GM11168 (cell line): ENCODE data around the gene GDI2.
"Not testable (repeated sequence)": the region's sequence is repeated elsewhere in the genome, so short reads cannot be mapped to it uniquely, and the experiment has no call there.

Experiments
- in situ Hi-C: fragments of 300-500 bp; cut with MboI; formaldehyde crosslinking; loops from one replicate; pipeline ENCODE4 v1.12.0; 2022; ENCODE audit warnings: low sequenced_read_pairs; ENCODE audit not compliant: unreplicated experiment

The GDI2 gene

GRCh38 chr10:5829267-5829666 is 16.0 kb upstream of the GDI2 start:
- in situ Hi-C loops: no loop called here

GRCh38 chr10:5828725-5829124 is 15.5 kb upstream of the GDI2 start:
- in situ Hi-C loops: no loop called here

GRCh38 chr10:5827841-5828240 is 14.6 kb upstream of the GDI2 start:
- in situ Hi-C loops: no loop called here

GRCh38 chr10:5826511-5826910 is 13.3 kb upstream of the GDI2 start:
- in situ Hi-C loops: not testable (repeated sequence)

GRCh38 chr10:5818894-5819293 is 5.7 kb upstream of the GDI2 start:
- in situ Hi-C loops: no loop called here

GRCh38 chr10:5818048-5818331 is 4.8 kb upstream of the GDI2 start:
- in situ Hi-C loops: no loop called here

- in situ Hi-C loops: no loop called here
These were observed 4.3 kb upstream of the GDI2 start for GRCh38 chr10:5817322-5818047.

GRCh38 chr10:5816170-5816569 is 2.9 kb upstream of the GDI2 start:
- in situ Hi-C loops: no loop called here

GRCh38 chr10:5814110-5815107 is 1.2 kb upstream of the GDI2 start:
- in situ Hi-C loops: no loop called here

GRCh38 chr10:5813091-5813340 is 218 bp downstream of the GDI2 start:
- in situ Hi-C loops: no loop called here

- in situ Hi-C loops: no loop called here
These were observed 747 bp downstream of the GDI2 start for GRCh38 chr10:5812283-5813090.

GRCh38 chr10:5811387-5811821 is 1.8 kb downstream of the GDI2 start:
- in situ Hi-C loops: no loop called here

- in situ Hi-C loops: no loop called here
These were observed 3.0 kb downstream of the GDI2 start for GRCh38 chr10:5810225-5810624.

GRCh38 chr10:5809527-5810154 is 3.6 kb downstream of the GDI2 start:
- in situ Hi-C loops: loop anchor here (10.0 kb wide), 1 partner anchor 65 kb away; no protein-coding TSS in a partner anchor

GRCh38 chr10:5808783-5809392 is 4.3 kb downstream of the GDI2 start:
- in situ Hi-C loops: loop anchor here (10.0 kb wide), 1 partner anchor 66 kb away; no protein-coding TSS in a partner anchor

GRCh38 chr10:5806745-5807144 is 6.5 kb downstream of the GDI2 start:
- in situ Hi-C loops: loop anchor here (10.0 kb wide), 1 partner anchor 68 kb away; no protein-coding TSS in a partner anchor

GRCh38 chr10:5805711-5806110 is 7.5 kb downstream of the GDI2 start:
- in situ Hi-C loops: loop anchor here (10.0 kb wide), 1 partner anchor 69 kb away; no protein-coding TSS in a partner anchor

GRCh38 chr10:5805260-5805659 is 8.0 kb downstream of the GDI2 start:
- in situ Hi-C loops: loop anchor here (10.0 kb wide), 1 partner anchor 70 kb away; no protein-coding TSS in a partner anchor

GRCh38 chr10:5804386-5804785 is 8.8 kb downstream of the GDI2 start:
- in situ Hi-C loops: loop anchor here (10.0 kb wide), 1 partner anchor 70 kb away; no protein-coding TSS in a partner anchor

GRCh38 chr10:5800782-5801181 is 12.5 kb downstream of the GDI2 start:
- in situ Hi-C loops: loop anchor here (10.0 kb wide), 1 partner anchor 74 kb away; no protein-coding TSS in a partner anchor
